ENCODE data around the gene TMEM95.

TMEM95 gene

GRCh38 chr17:7355053-7355452, at the start of gene TMEM95:
Gene TMEM95, plus strand, starts transcription at chr17:7355156. Its CDS starts 49 bp downstream, at chr17:7355205.
- Histone ChIP-seq H3K9ac (ENCODE audit: low read depth, low read length) (no peak within 1 kb of the TSS), H3K27ac (ENCODE audit: low read depth, low read length) (no peak within 1 kb of the TSS), H3K27me3 (ENCODE audit: control insufficient read depth, insufficient read depth, low read length) (peaks cover 3% of the 10 kb centered on the region), H3K36me3 (ENCODE audit: control insufficient read depth, insufficient read depth, low read length) (no peaks in the 10 kb centered on the region), H3K9me3 (ENCODE audit: control insufficient read depth, insufficient read depth, low read length) (no peaks in the 10 kb centered on the region), H3K4me3 (ENCODE audit: low read depth, low read length) (no peak within 1 kb of the TSS), H3K4me1 (ENCODE audit: control insufficient read depth, insufficient read depth, low read length) (peaks cover 5% of the 10 kb centered on the region; the same call in 1 of the 2 replicates)

- no peaks in the 10 kb centered on the region for H3K9me3 ChIP-seq (ENCODE audit: control insufficient read depth, insufficient read depth, low read length)
- H3K27me3 ChIP-seq (ENCODE audit: control insufficient read depth, insufficient read depth, low read length), result no peaks in the 10 kb centered on the region
- H3K4me3 ChIP-seq (ENCODE audit: low read depth, low read length), result peak within 1 kb of the TSS; percentile 99
- H3K4me1 ChIP-seq (ENCODE audit: control insufficient read depth, insufficient read depth, low read length), result peaks cover 10% of the 10 kb centered on the region; the same call in 1 of the 2 replicates
- H3K27ac ChIP-seq (ENCODE audit: low read depth, low read length), result peak within 1 kb of the TSS; percentile 98
- peak within 1 kb of the TSS; percentile 95 for H3K9ac ChIP-seq (ENCODE audit: low read depth, low read length)
- H3K36me3 ChIP-seq (ENCODE audit: control insufficient read depth, insufficient read depth, low read length), result peaks cover 30% of the 10 kb centered on the region
These were observed 47.9 kb upstream of the TMEM95 start, which contains the start of gene EIF5A for GRCh38 chr17:7306911-7307685. Gene EIF5A, plus strand, starts transcription at chr17:7307628. Its CDS starts 2,008 bp downstream, at chr17:7309636.

GRCh38 chr17:7307686-7308624, 47.0 kb upstream of the TMEM95 start:
- H3K9me3 ChIP-seq (ENCODE audit: control insufficient read depth, insufficient read depth, low read length), result no peaks in the 10 kb centered on the region
- H3K9ac ChIP-seq (ENCODE audit: low read depth, low read length), result peak overlapping the region; percentile 95
- no peaks in the 10 kb centered on the region for H3K27me3 ChIP-seq (ENCODE audit: control insufficient read depth, insufficient read depth, low read length)
- peak overlapping the region; percentile 96 for H3K27ac ChIP-seq (ENCODE audit: low read depth, low read length)
- peaks cover 39% of the 10 kb centered on the region for H3K36me3 ChIP-seq (ENCODE audit: control insufficient read depth, insufficient read depth, low read length)
- peak overlapping the region; percentile 99 for H3K4me3 ChIP-seq (ENCODE audit: low read depth, low read length)
- peaks cover 10% of the 10 kb centered on the region; the same call in 1 of the 2 replicates for H3K4me1 ChIP-seq (ENCODE audit: control insufficient read depth, insufficient read depth, low read length)

- no peaks in the 10 kb centered on the region for H3K27me3 ChIP-seq (ENCODE audit: control insufficient read depth, insufficient read depth, low read length)
- H3K9ac ChIP-seq (ENCODE audit: low read depth, low read length), result peak overlapping the region; percentile 95
- peak overlapping the region; percentile 96 for H3K27ac ChIP-seq (ENCODE audit: low read depth, low read length)
- peak overlapping the region; percentile 99 for H3K4me3 ChIP-seq (ENCODE audit: low read depth, low read length)
- H3K4me1 ChIP-seq (ENCODE audit: control insufficient read depth, insufficient read depth, low read length), result peaks cover 10% of the 10 kb centered on the region; the same call in 1 of the 2 replicates
- no peaks in the 10 kb centered on the region for H3K9me3 ChIP-seq (ENCODE audit: control insufficient read depth, insufficient read depth, low read length)
- peaks cover 47% of the 10 kb centered on the region for H3K36me3 ChIP-seq (ENCODE audit: control insufficient read depth, insufficient read depth, low read length)
These were observed 46.1 kb upstream of the TMEM95 start for GRCh38 chr17:7308625-7309433.

GRCh38 chr17:7309628-7310027, 45.3 kb upstream of the TMEM95 start:
- Histone ChIP-seq H3K9ac (ENCODE audit: low read depth, low read length) (no peak overlapping the region), H3K27ac (ENCODE audit: low read depth, low read length) (peak overlapping the region; percentile 96), H3K4me1 (ENCODE audit: control insufficient read depth, insufficient read depth, low read length) (peaks cover 13% of the 10 kb centered on the region; the same call in 1 of the 2 replicates), H3K27me3 (ENCODE audit: control insufficient read depth, insufficient read depth, low read length) (no peaks in the 10 kb centered on the region), H3K9me3 (ENCODE audit: control insufficient read depth, insufficient read depth, low read length) (no peaks in the 10 kb centered on the region), H3K4me3 (ENCODE audit: low read depth, low read length) (peak overlapping the region; percentile 20; the same call in 1 of the 2 replicates), H3K36me3 (ENCODE audit: control insufficient read depth, insufficient read depth, low read length) (peaks cover 50% of the 10 kb centered on the region)

- Histone ChIP-seq H3K27me3 (ENCODE audit: control insufficient read depth, insufficient read depth, low read length) (no peaks in the 10 kb centered on the region), H3K9ac (ENCODE audit: low read depth, low read length) (no peak overlapping the region), H3K36me3 (ENCODE audit: control insufficient read depth, insufficient read depth, low read length) (peaks cover 55% of the 10 kb centered on the region), H3K4me3 (ENCODE audit: low read depth, low read length) (no peak overlapping the region), H3K9me3 (ENCODE audit: control insufficient read depth, insufficient read depth, low read length) (no peaks in the 10 kb centered on the region), H3K27ac (ENCODE audit: low read depth, low read length) (no peak overlapping the region), H3K4me1 (ENCODE audit: control insufficient read depth, insufficient read depth, low read length) (peaks cover 13% of the 10 kb centered on the region; the same call in 1 of the 2 replicates)
These were observed 43.7 kb upstream of the TMEM95 start for GRCh38 chr17:7311110-7311705.

- H3K27me3 ChIP-seq (ENCODE audit: control insufficient read depth, insufficient read depth, low read length), result no peaks in the 10 kb centered on the region
- no peaks in the 10 kb centered on the region for H3K9me3 ChIP-seq (ENCODE audit: control insufficient read depth, insufficient read depth, low read length)
- H3K4me3 ChIP-seq (ENCODE audit: low read depth, low read length), result no peak overlapping the region
- H3K9ac ChIP-seq (ENCODE audit: low read depth, low read length), result no peak overlapping the region
- peaks cover 66% of the 10 kb centered on the region for H3K36me3 ChIP-seq (ENCODE audit: control insufficient read depth, insufficient read depth, low read length)
- peak overlapping the region; percentile 71 for H3K27ac ChIP-seq (ENCODE audit: low read depth, low read length)
- H3K4me1 ChIP-seq (ENCODE audit: control insufficient read depth, insufficient read depth, low read length), result peaks cover 13% of the 10 kb centered on the region; the same call in 1 of the 2 replicates
These were observed 42.4 kb upstream of the TMEM95 start for GRCh38 chr17:7312432-7313087.

- peaks cover 13% of the 10 kb centered on the region; the same call in 1 of the 2 replicates for H3K4me1 ChIP-seq (ENCODE audit: control insufficient read depth, insufficient read depth, low read length)
- no peaks in the 10 kb centered on the region for H3K9me3 ChIP-seq (ENCODE audit: control insufficient read depth, insufficient read depth, low read length)
- H3K9ac ChIP-seq (ENCODE audit: low read depth, low read length), result no peak overlapping the region
- H3K27ac ChIP-seq (ENCODE audit: low read depth, low read length), result peak overlapping the region; percentile 71
- H3K4me3 ChIP-seq (ENCODE audit: low read depth, low read length), result 0 out of 2 replicates have a peak overlapping the region, but pooled peaks have one; percentile 80
- peaks cover 73% of the 10 kb centered on the region for H3K36me3 ChIP-seq (ENCODE audit: control insufficient read depth, insufficient read depth, low read length)
- H3K27me3 ChIP-seq (ENCODE audit: control insufficient read depth, insufficient read depth, low read length), result no peaks in the 10 kb centered on the region
These were observed 41.7 kb upstream of the TMEM95 start for GRCh38 chr17:7313088-7313889.
